HepG2 (cell line): ENCODE data around the gene MAIP1. TPM values are rescaled to one million over a fixed set of nuclear protein-coding genes. Genes with fewer than 3 reads are reported as not detected.

Experiments used
- ATAC-seq: fragments of 200-7000 bp; cut with Tn5 transposase; 3 replicates; pipeline ENCODE4 v1.9.1; 2020; ENCODE audit warnings: mild to moderate bottlenecking, moderate library complexity
- BruUV-seq: library from RNA; stranded (reverse); fragments of 400-500 nt; replicated peaks from 2 replicates; lab custom pipeline; 2021; lab: Mats Ljungman, UMichigan
- CTCF ChIA-PET: fragments of 300-600 bp; formaldehyde crosslinking; extraction: SDS; loops from one replicate; lab custom pipeline; 2021; ENCODE audit warnings: low total read pairs, inconsistent platforms, low intra/inter-chr PET ratio; lab: Yijun Ruan, JAX
- POLR2A ChIA-PET: fragments of 350-600 bp; sonication (Branson Sonifier 250); formaldehyde crosslinking; loops from one replicate; lab custom pipeline; 2020; ENCODE audit warnings: antibody characterized with exemption, inconsistent platforms; lab: Yijun Ruan, JAX
- DNase-seq: peaks from one replicate; pipeline ENCODE4 v3.0.0-alpha.2; 2015; ENCODE audit warnings: low spot score
- FAIRE-seq: peaks from 3 replicates; lab custom pipeline; 2011; peaks lifted over from hg19 to GRCh38; lab: Jason Lieb, UNC
- H2AFZ ChIP-seq: one replicate; pipeline ENCODE4 v1.6.1; 2011; ENCODE audit warnings: low read length, inconsistent platforms
- H3K27ac ChIP-seq: fragments of 300-600 bp; 3 replicates; pipeline ENCODE4 v1.8.0; 2011; ENCODE audit warnings: mixed run types, mild to moderate bottlenecking, mixed read lengths, low read length, inconsistent platforms; ENCODE audit not compliant: insufficient read depth; ENCODE audit errors: extremely low read length
- H3K27me3 ChIP-seq, 2 experiments: fragments of 200-600 bp in 1 of 2; 2 replicates in 1 of 2; 3 replicates in 1 of 2; pipeline versions ENCODE4 v1.6.0 to v1.8.0; 2011; ENCODE audit warnings: low read length in 2 of 2, mild to moderate bottlenecking in 2 of 2, moderate library complexity in 2 of 2, inconsistent platforms in 1 of 2; ENCODE audit not compliant: insufficient read depth in 2 of 2, control insufficient read depth in 1 of 2
- H3K36me3 ChIP-seq, 2 experiments: fragments of 200-600 bp in 1 of 2; replicated peaks in 1 of 2; 2 replicates in 1 of 2; 3 replicates in 1 of 2; pipeline versions ENCODE4 v1.5.1 to v1.8.0; 2011; ENCODE audit warnings: low read length in 2 of 2, inconsistent platforms in 1 of 2; ENCODE audit not compliant: insufficient read depth in 2 of 2, control insufficient read depth in 1 of 2
- H3K4me1 ChIP-seq: 2 replicates; pipeline ENCODE4 v1.5.1; 2012; ENCODE audit warnings: low read length, inconsistent platforms; ENCODE audit not compliant: insufficient read depth
- H3K4me2 ChIP-seq: 2 replicates; pipeline ENCODE4 v1.6.0; 2011; ENCODE audit warnings: low read depth, low read length, inconsistent platforms
- H3K4me3 ChIP-seq, 3 experiments: fragments of 200-600 bp in 1 of 3; sonication (generic), shearing (Covaris generic) in 1 of 3; replicated peaks in 1 of 3; 2 replicates each; pipeline ENCODE4 v1.5.1; 2011 to 2016; ENCODE audit warnings: low read length in 3 of 3, inconsistent platforms in 2 of 3, low read depth in 2 of 3, mild to moderate bottlenecking in 2 of 3, control low read depth in 1 of 3, mixed read lengths in 1 of 3; ENCODE audit not compliant: insufficient read depth in 1 of 3
- H3K79me2 ChIP-seq: one replicate; pipeline ENCODE4 v1.6.1; 2011; ENCODE audit warnings: low read length, inconsistent platforms; ENCODE audit not compliant: insufficient read depth
- H3K9ac ChIP-seq: 2 replicates; pipeline ENCODE4 v1.6.0; 2011; ENCODE audit warnings: mild to moderate bottlenecking, low read depth, low read length, inconsistent platforms; ENCODE audit not compliant: insufficient read depth
- H3K9me3 ChIP-seq: 2 replicates; pipeline ENCODE4 v1.5.1; 2012; ENCODE audit warnings: mild to moderate bottlenecking, low read length
- H4K20me1 ChIP-seq: 2 replicates; pipeline ENCODE4 v1.6.0; 2011; ENCODE audit warnings: inconsistent platforms, mild to moderate bottlenecking, low read length, moderate library complexity; ENCODE audit not compliant: insufficient read depth
- AGO1 ChIP-seq: fragments of 200-400 bp; formaldehyde crosslinking; IDR thresholded peaks from 2 replicates; pipeline ENCODE4 v1.6.1; 2017; ENCODE audit warnings: mild to moderate bottlenecking, low read depth, low read length, moderate library complexity; ENCODE audit not compliant: poor library complexity, severe bottlenecking
- ARID5B ChIP-seq: IDR thresholded peaks from 2 replicates; pipeline ENCODE4 v1.4.0; 2020; ENCODE audit warnings: mild to moderate bottlenecking, missing genetic modification reagents
- ELF3 ChIP-seq: IDR thresholded peaks from 2 replicates; pipeline ENCODE4 v1.6.1; 2016; ENCODE audit warnings: missing genetic modification reagents, missing compliant biosample characterization
- EZH2 ChIP-seq: conservative IDR thresholded peaks from 2 replicates; pipeline ENCODE4 v1.6.1; 2012; ENCODE audit warnings: mild to moderate bottlenecking, low read depth, low read length, moderate library complexity
- GATAD2A ChIP-seq: IDR thresholded peaks from 2 replicates; pipeline ENCODE4 v1.6.1; 2016
- HOXA3 ChIP-seq: sonication (generic); formaldehyde crosslinking; IDR thresholded peaks from 2 replicates; pipeline ENCODE4 v1.5.0; 2020; ENCODE audit warnings: missing genetic modification reagents
- KDM5A ChIP-seq: fragments of 200-600 bp; sonication (generic); IDR thresholded peaks from 2 replicates; pipeline ENCODE4 v1.7.0; 2018; ENCODE audit warnings: antibody characterized with exemption, mild to moderate bottlenecking, low read length, borderline replicate concordance
- KLF16 ChIP-seq, 2 experiments: sonication (generic) in 1 of 2; formaldehyde crosslinking in 1 of 2; IDR thresholded peaks; 2 replicates each; pipeline versions ENCODE4 v1.6.1 to v1.8.0; 2016 to 2023; ENCODE audit warnings: missing genetic modification reagents in 2 of 2, missing compliant biosample characterization in 1 of 2
- MIXL1 ChIP-seq: IDR thresholded peaks from 2 replicates; pipeline ENCODE4 v1.6.1; 2016
- RAD21 ChIP-seq: fragments of 450-650 bp; formaldehyde crosslinking; IDR thresholded peaks from 2 replicates; pipeline ENCODE4 v1.5.0; 2020; ENCODE audit warnings: mild to moderate bottlenecking
- SAP130 ChIP-seq: IDR thresholded peaks from 2 replicates; pipeline ENCODE4 v1.6.1; 2016; ENCODE audit warnings: low read depth
- STAG1 ChIP-seq: sonication (generic); formaldehyde crosslinking; IDR thresholded peaks from 2 replicates; pipeline ENCODE4 v1.4.0; 2020; ENCODE audit warnings: missing genetic modification reagents
- ZC3H13 ChIP-seq: sonication (generic); formaldehyde crosslinking; IDR thresholded peaks from 2 replicates; pipeline ENCODE4 v1.8.1; 2023; ENCODE audit warnings: mild to moderate bottlenecking, missing genetic modification reagents, moderate library complexity
- ZFP36L2 ChIP-seq: sonication (generic); formaldehyde crosslinking; IDR thresholded peaks from 2 replicates; pipeline ENCODE4 v1.4.0; 2020; ENCODE audit warnings: missing genetic modification reagents
- ZFX ChIP-seq: sonication (generic); formaldehyde crosslinking; IDR thresholded peaks from 2 replicates; pipeline ENCODE4 v1.4.0; 2020; ENCODE audit warnings: mild to moderate bottlenecking, low read depth, missing genetic modification reagents, moderate library complexity
- ZNF512 ChIP-seq: sonication (generic); formaldehyde crosslinking; IDR thresholded peaks from 2 replicates; pipeline ENCODE4 v1.4.0; 2020; ENCODE audit warnings: mild to moderate bottlenecking, missing genetic modification reagents
- ZNF678 ChIP-seq: sonication (generic); formaldehyde crosslinking; IDR thresholded peaks from 2 replicates; pipeline ENCODE4 v1.4.0; 2020; ENCODE audit warnings: mild to moderate bottlenecking, missing genetic modification reagents
- ZNF761 ChIP-seq: sonication (generic); formaldehyde crosslinking; conservative IDR thresholded peaks from 2 replicates; pipeline ENCODE4 v1.4.0; 2020; ENCODE audit warnings: mild to moderate bottlenecking, missing genetic modification reagents
- WGBS: methylation state at CpG from one replicate; pipeline ENCODE4 v1.1.6; 2017; ENCODE audit warnings: low lambda C conversion rate; 5-methylcytosine and 5-hydroxymethylcytosine counted together
- in situ Hi-C: cut with HindIII; loops from 2 replicates; pipeline ENCODE4 v1.10.0; 2017; ENCODE audit warnings: low pct_unique_long_range_greater_than_20kb; ENCODE audit not compliant: extremely low pct_ligation_motif_present
- intact Hi-C: fragments of 100-400 bp; cut with micrococcal nuclease; formaldehyde crosslinking; loops from one replicate; pipeline ENCODE4 v1.10.0; 2022; ENCODE audit not compliant: unreplicated experiment
- polyA plus RNA-seq, 8 experiments: library from polyadenylated mRNA; depleted of rRNA in 3 of 8; stranded (reverse) in 7 of 8; unstranded in 1 of 8; fragments of >200 nt; fragmentation: Illumina TruSeq in 4 of 8; extraction: Trizol in 4 of 8; gene quantifications; 2 replicates each; pipeline versions ENCODE4 v1.2.1 to v1.2.3, GENCODE V29; 2011 to 2016; ENCODE audit warnings: low read depth in 4 of 8, missing spikeins in 1 of 8, mixed read lengths in 1 of 8; ENCODE audit not compliant: insufficient read depth in 1 of 8
- total RNA-seq, 5 experiments: library from RNA; depleted of rRNA; stranded (reverse); fragments of >200 nt; fragmentation: Illumina TruSeq; extraction: Trizol; gene quantifications; 2 replicates each; pipeline ENCODE4 v1.2.3, GENCODE V29; 2016; ENCODE audit warnings: low read depth in 1 of 5
- TF ChIP-seq, protein P1 (sequence below): sonication (generic); formaldehyde crosslinking; IDR thresholded peaks from 2 replicates; pipeline ENCODE4 v1.5.0; 2020; ENCODE audit warnings: mild to moderate bottlenecking, missing genetic modification reagents, moderate library complexity

MAIP1 gene
- total and polyA plus RNA-seq, 2 of the 13 experiments (the other 11 are each of a cell fraction or from before 2014, with no cell fraction given) = 22.3 to 72.9 TPM

GRCh38 chr2:199973703-199974102, 18.3 kb downstream of the MAIP1 start:
- no peaks in the 10 kb centered on the region for H3K36me3 ChIP-seq
- H3K4me2 ChIP-seq = no peak overlapping the region
- H3K4me3 ChIP-seq = no peak overlapping the region
- no peaks in the 10 kb centered on the region for H4K20me1 ChIP-seq
- no peaks in the 10 kb centered on the region for H3K27me3 ChIP-seq
- H3K9me3 ChIP-seq = no peaks in the 10 kb centered on the region
- in situ Hi-C loops (loop anchor here (10.0 to 25.0 kb wide), 3 partner anchors 511 to 839 kb away; partner anchors contain the start of gene BZW1), intact Hi-C loops (loop anchor here (1.0 to 10.0 kb wide), 4 partner anchors 537 to 761 kb away; partner anchors contain the start of gene KCTD18)
- FAIRE-seq = peak; percentile 89
- H3K27ac ChIP-seq = no peak overlapping the region
- H3K9ac ChIP-seq = no peak overlapping the region
- no TSS peak for BruUV-seq
- peak; percentile 79 for ATAC-seq
- WGBS = 36% methylated on average over 2 of the region's 2 CpGs
- no peak overlapping the region for H2AFZ ChIP-seq
- ChIA-PET POLR2A (interaction anchor here (0.8 kb wide), 1 partner anchor 537 kb away, joined by 3 read pairs; the partner anchor contains the start of gene KCTD18), CTCF (interaction anchor here (1.2 to 1.7 kb wide), 3 partner anchors 508 to 729 kb away, joined by 5 to 9 read pairs (median 7); partner anchors contain the start of gene KCTD18)
- no peaks in the 10 kb centered on the region for H3K79me2 ChIP-seq
- DNase-seq = peak; percentile 46
- H3K4me1 ChIP-seq = peaks cover 26% of the 10 kb centered on the region
- TF ChIP-seq ARID5B (CRISPR knock-in tag) (0 out of 2 replicates have a peak, but pooled peaks have one; percentile 19), GATAD2A (CRISPR knock-in tag) (peak; percentile 33; the same call in 1 of the 2 replicates), ZNF678 (no peak), AGO1 (no peak), EZH2 (no peak), ZFX (no peak), KDM5A (peak; percentile 44; the same call in 1 of the 2 replicates), STAG1 (CRISPR knock-in tag) (peak; percentile 98), MIXL1 (CRISPR knock-in tag) (peak; percentile 25; the same call in 1 of the 2 replicates), ZNF761 (CRISPR knock-in tag) (no peak), ELF3 (CRISPR knock-in tag) (peak; percentile 34; the same call in 1 of the 2 replicates), RAD21 (CRISPR knock-in tag) (peak; percentile 71), KLF16 (CRISPR knock-in tag; IDR thresholded peaks at IDR 0.05) (0 out of 4 replicates have a peak, but pooled peaks of 1 of the 2 experiments have one; percentile 41), ZC3H13 (CRISPR knock-in tag) (no peak), ZFP36L2 (CRISPR knock-in tag) (no peak), ZNF512 (no peak), SAP130 (CRISPR knock-in tag) (peak; percentile 14; the same call in 1 of the 2 replicates), HOXA3 (CRISPR knock-in tag) (no peak)
- TF ChIP-seq, protein P1, sequence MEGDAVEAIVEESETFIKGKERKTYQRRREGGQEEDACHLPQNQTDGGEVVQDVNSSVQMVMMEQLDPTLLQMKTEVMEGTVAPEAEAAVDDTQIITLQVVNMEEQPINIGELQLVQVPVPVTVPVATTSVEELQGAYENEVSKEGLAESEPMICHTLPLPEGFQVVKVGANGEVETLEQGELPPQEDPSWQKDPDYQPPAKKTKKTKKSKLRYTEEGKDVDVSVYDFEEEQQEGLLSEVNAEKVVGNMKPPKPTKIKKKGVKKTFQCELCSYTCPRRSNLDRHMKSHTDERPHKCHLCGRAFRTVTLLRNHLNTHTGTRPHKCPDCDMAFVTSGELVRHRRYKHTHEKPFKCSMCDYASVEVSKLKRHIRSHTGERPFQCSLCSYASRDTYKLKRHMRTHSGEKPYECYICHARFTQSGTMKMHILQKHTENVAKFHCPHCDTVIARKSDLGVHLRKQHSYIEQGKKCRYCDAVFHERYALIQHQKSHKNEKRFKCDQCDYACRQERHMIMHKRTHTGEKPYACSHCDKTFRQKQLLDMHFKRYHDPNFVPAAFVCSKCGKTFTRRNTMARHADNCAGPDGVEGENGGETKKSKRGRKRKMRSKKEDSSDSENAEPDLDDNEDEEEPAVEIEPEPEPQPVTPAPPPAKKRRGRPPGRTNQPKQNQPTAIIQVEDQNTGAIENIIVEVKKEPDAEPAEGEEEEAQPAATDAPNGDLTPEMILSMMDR (CRISPR knock-in tag) = peak; percentile 83
